Loucy (cell line): ENCODE data around the gene CLASP1.

Experiments
- H2AFZ ChIP-seq: fragments of 200-600 bp; sonication (generic); 2 replicates; pipeline ENCODE4 v1.6.0; 2016; ENCODE audit warnings: antibody characterized with exemption, mild to moderate bottlenecking, low read length, moderate library complexity
- H3F3A ChIP-seq: fragments of 200-600 bp; 2 replicates; pipeline ENCODE4 v1.6.0; 2016; ENCODE audit warnings: antibody characterized with exemption, low read depth, mild to moderate bottlenecking
- H3K27me3 ChIP-seq: fragments of 200-600 bp; sonication (generic); 2 replicates; pipeline ENCODE4 v1.6.1; 2014; ENCODE audit warnings: low read length, mild to moderate bottlenecking; ENCODE audit not compliant: insufficient read depth, poor library complexity, severe bottlenecking
- H3K36me3 ChIP-seq: fragments of 200-600 bp; sonication (generic); 2 replicates; pipeline ENCODE4 v1.6.1; 2016; ENCODE audit warnings: low read length; ENCODE audit not compliant: insufficient read depth
- H3K4me1 ChIP-seq: fragments of 200-600 bp; sonication (generic); 2 replicates; pipeline ENCODE4 v1.5.1; 2014; ENCODE audit warnings: low read length, mild to moderate bottlenecking; ENCODE audit not compliant: insufficient read depth, poor library complexity, severe bottlenecking
- H3K4me2 ChIP-seq: fragments of 200-600 bp; sonication (generic); 2 replicates; pipeline ENCODE4 v1.6.0; 2014; ENCODE audit warnings: antibody characterized with exemption, low read length, low read depth, mild to moderate bottlenecking; ENCODE audit not compliant: poor library complexity, severe bottlenecking
- H3K4me3 ChIP-seq: fragments of 200-600 bp; sonication (generic); 2 replicates; pipeline ENCODE4 v1.5.1; 2014; ENCODE audit warnings: low read length, mild to moderate bottlenecking, mixed read lengths; ENCODE audit not compliant: poor library complexity, severe bottlenecking
- H3K79me2 ChIP-seq: fragments of 200-600 bp; sonication (generic); 2 replicates; pipeline ENCODE4 v1.6.1; 2014; ENCODE audit warnings: low read length; ENCODE audit not compliant: insufficient read depth
- H3K9ac ChIP-seq: fragments of 200-600 bp; sonication (generic); 2 replicates; pipeline ENCODE4 v1.6.0; 2014; ENCODE audit warnings: mild to moderate bottlenecking, low read depth, low read length, moderate library complexity; ENCODE audit not compliant: poor library complexity, severe bottlenecking
- H3K9me2 ChIP-seq: fragments of 200-600 bp; sonication (generic); replicated peaks from 2 replicates; pipeline ENCODE4 v1.6.1; 2016; ENCODE audit warnings: low read depth, low read length, mixed read lengths
- H3K9me3 ChIP-seq: fragments of 200-600 bp; sonication (generic); 2 replicates; pipeline ENCODE4 v1.6.1; 2014; ENCODE audit warnings: mild to moderate bottlenecking, antibody characterized with exemption, low read length, low read depth; ENCODE audit not compliant: insufficient read depth
- H4K20me1 ChIP-seq: fragments of 200-600 bp; sonication (generic); 2 replicates; pipeline ENCODE4 v1.6.0; 2014; ENCODE audit warnings: antibody characterized with exemption, low read length, mild to moderate bottlenecking; ENCODE audit not compliant: insufficient read depth, poor library complexity, severe bottlenecking
- EZH2phosphoT487 ChIP-seq: fragments of 200-600 bp; IDR thresholded peaks from 2 replicates; pipeline ENCODE4 v1.6.1; 2018; ENCODE audit warnings: antibody characterized with exemption, mild to moderate bottlenecking, moderate library complexity, borderline replicate concordance
- TF ChIP-seq, protein P1 (sequence below): fragments of 200-600 bp; sonication (generic); conservative IDR thresholded peaks from 2 replicates; pipeline ENCODE4 v1.5.1; 2014; ENCODE audit warnings: mild to moderate bottlenecking, antibody characterized with exemption, low read length

CLASP1 gene

DNA sequence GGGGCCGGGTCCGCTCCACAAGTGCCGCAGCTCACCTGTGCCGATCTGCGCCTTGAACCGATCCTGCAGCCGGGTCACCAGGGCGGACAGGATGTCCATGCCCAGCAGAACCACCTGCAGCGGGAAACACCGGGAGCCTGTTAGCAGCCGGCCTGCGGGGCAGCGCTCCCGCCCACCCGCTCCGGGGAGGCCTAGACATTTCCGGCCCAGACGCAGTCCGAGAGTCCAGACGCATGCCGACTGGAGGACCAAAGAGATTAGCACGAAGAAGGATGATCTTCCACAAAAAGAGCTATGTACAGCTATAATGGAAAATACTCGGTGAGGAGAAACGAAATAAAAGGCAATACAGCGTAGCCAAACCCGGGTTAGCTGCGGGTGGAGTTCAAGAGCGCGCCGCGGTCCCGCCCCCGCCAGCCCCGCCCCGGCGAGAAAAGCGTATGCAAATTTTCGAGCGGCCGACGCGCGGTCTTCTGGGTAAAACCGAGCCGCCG is 119.0 kb downstream of the CLASP1 start:
- H3K4me1 ChIP-seq, result peaks cover 36% of the 10 kb centered on the region

GRCh38 chr2:121529439-121530211 is 119.6 kb downstream of the CLASP1 start:
- Histone ChIP-seq H3K9me3 (no peaks in the 10 kb centered on the region), H3K36me3 (peaks cover 23% of the 10 kb centered on the region; the same call in 1 of the 2 replicates), H3K4me1 (peaks cover 36% of the 10 kb centered on the region), H3K9ac (peak overlapping the region; percentile 83), H3F3A (peaks cover 11% of the 10 kb centered on the region; the same call in 1 of the 2 replicates), H3K79me2 (peaks cover 60% of the 10 kb centered on the region), H3K4me2 (peak overlapping the region; percentile 87), H3K27me3 (no peaks in the 10 kb centered on the region), H3K4me3 (peak overlapping the region; percentile 87), H2AFZ (peak overlapping the region; percentile 88), H3K9me2 (no peaks in the 10 kb centered on the region), H4K20me1 (peaks cover 42% of the 10 kb centered on the region)
- TF ChIP-seq, protein P1, sequence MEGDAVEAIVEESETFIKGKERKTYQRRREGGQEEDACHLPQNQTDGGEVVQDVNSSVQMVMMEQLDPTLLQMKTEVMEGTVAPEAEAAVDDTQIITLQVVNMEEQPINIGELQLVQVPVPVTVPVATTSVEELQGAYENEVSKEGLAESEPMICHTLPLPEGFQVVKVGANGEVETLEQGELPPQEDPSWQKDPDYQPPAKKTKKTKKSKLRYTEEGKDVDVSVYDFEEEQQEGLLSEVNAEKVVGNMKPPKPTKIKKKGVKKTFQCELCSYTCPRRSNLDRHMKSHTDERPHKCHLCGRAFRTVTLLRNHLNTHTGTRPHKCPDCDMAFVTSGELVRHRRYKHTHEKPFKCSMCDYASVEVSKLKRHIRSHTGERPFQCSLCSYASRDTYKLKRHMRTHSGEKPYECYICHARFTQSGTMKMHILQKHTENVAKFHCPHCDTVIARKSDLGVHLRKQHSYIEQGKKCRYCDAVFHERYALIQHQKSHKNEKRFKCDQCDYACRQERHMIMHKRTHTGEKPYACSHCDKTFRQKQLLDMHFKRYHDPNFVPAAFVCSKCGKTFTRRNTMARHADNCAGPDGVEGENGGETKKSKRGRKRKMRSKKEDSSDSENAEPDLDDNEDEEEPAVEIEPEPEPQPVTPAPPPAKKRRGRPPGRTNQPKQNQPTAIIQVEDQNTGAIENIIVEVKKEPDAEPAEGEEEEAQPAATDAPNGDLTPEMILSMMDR, result no peak
- TF ChIP-seq EZH2phosphoT487, result no peak

More for the DNA sequence above, 119.0 kb downstream of the CLASP1 start:
- H3K36me3 ChIP-seq, result peaks cover 17% of the 10 kb centered on the region; the same call in 1 of the 2 replicates
- TF ChIP-seq, protein P1, result no peak
- no peak for TF ChIP-seq EZH2phosphoT487
- peaks cover 42% of the 10 kb centered on the region for H4K20me1 ChIP-seq
- H3K79me2 ChIP-seq, result peaks cover 66% of the 10 kb centered on the region
- H3F3A ChIP-seq, result peaks cover 11% of the 10 kb centered on the region; the same call in 1 of the 2 replicates
- H3K4me3 ChIP-seq, result peak overlapping the region; percentile 87
- H2AFZ ChIP-seq, result peak overlapping the region; percentile 88
- H3K9ac ChIP-seq, result peak overlapping the region; percentile 83
- H3K27me3 ChIP-seq, result no peaks in the 10 kb centered on the region
- H3K9me2 ChIP-seq, result no peaks in the 10 kb centered on the region
- H3K9me3 ChIP-seq, result no peaks in the 10 kb centered on the region
- peak overlapping the region; percentile 87 for H3K4me2 ChIP-seq

GRCh38 chr2:121527009-121527682 is 122.1 kb downstream of the CLASP1 start:
- H3K9ac ChIP-seq, result no peak overlapping the region
- H3K9me3 ChIP-seq, result no peaks in the 10 kb centered on the region
- H3K9me2 ChIP-seq, result no peaks in the 10 kb centered on the region
- H2AFZ ChIP-seq, result no peak overlapping the region
- H3F3A ChIP-seq, result peaks cover 6% of the 10 kb centered on the region; the same call in 1 of the 2 replicates
- peaks cover 23% of the 10 kb centered on the region; the same call in 1 of the 2 replicates for H3K36me3 ChIP-seq
- no peaks in the 10 kb centered on the region for H3K27me3 ChIP-seq
- TF ChIP-seq, protein P1, result no peak
- no peak for TF ChIP-seq EZH2phosphoT487
- H3K4me1 ChIP-seq, result peaks cover 41% of the 10 kb centered on the region
- no peak overlapping the region for H3K4me3 ChIP-seq
- H3K4me2 ChIP-seq, result no peak overlapping the region
- H3K79me2 ChIP-seq, result peaks cover 36% of the 10 kb centered on the region
- peaks cover 26% of the 10 kb centered on the region for H4K20me1 ChIP-seq
